Thoracic aorta (tissue), 2 donors: ENCODE data around the gene ARRDC2. TPM values are rescaled to one million over a fixed set of nuclear protein-coding genes. Genes with fewer than 3 reads are reported as not detected.

ENCODE experiments used
- ATAC-seq: fragments of 150-250 bp; one replicate; pipeline ENCODE4 v1.8.0; 2017; ENCODE audit warnings: low read depth; ENCODE audit not compliant: insufficient number of reproducible peaks, low FRiP score
- DNase-seq: peaks from one replicate; pipeline ENCODE4 v3.0.0-alpha.2; 2020; ENCODE audit warnings: low spot score
- H3K27ac ChIP-seq, 2 donors: fragments of 200-600 bp; sonication (generic); 1 replicate in 1 of 2; 2 replicates in 1 of 2; pipeline ENCODE4 v1.5.1; 2016; ENCODE audit warnings: mild to moderate bottlenecking in 2 of 2, moderate library complexity in 2 of 2
- H3K27me3 ChIP-seq: fragments of 200-600 bp; sonication (generic); replicated peaks from 2 replicates; pipeline ENCODE4 v1.6.0; 2016; ENCODE audit warnings: mild to moderate bottlenecking; ENCODE audit not compliant: insufficient read depth
- H3K36me3 ChIP-seq: fragments of 200-600 bp; sonication (generic); one replicate; pipeline ENCODE4 v1.5.1; 2016
- H3K4me1 ChIP-seq, 2 donors: fragments of 200-600 bp; sonication (generic); 1 replicate in 1 of 2; 2 replicates in 1 of 2; pipeline versions ENCODE4 v1.5.1 to v1.6.0; 2016; ENCODE audit warnings: low read depth in 2 of 2, mild to moderate bottlenecking in 1 of 2; ENCODE audit not compliant: control insufficient read depth in 1 of 2
- H3K4me3 ChIP-seq: fragments of 200-600 bp; sonication (generic); 2 replicates; pipeline ENCODE4 v1.5.1; 2016; ENCODE audit warnings: mild to moderate bottlenecking
- H3K9me3 ChIP-seq: fragments of 200-600 bp; sonication (generic); 2 replicates; pipeline ENCODE4 v1.5.1; 2016
- total RNA-seq, 2 donors: library from RNA; depleted of rRNA; stranded (reverse); fragments of >200 nt; gene quantifications; one replicate each; pipeline versions ENCODE4 v1.1.0 to v1.2.3, GENCODE V29; 2016
- TF ChIP-seq, protein P1 (sequence below): fragments of 200-600 bp; sonication (generic); IDR thresholded peaks from one replicate; pipeline ENCODE4 v1.5.1; 2019; ENCODE audit warnings: antibody characterized with exemption

Gene ARRDC2
- total RNA-seq, 2 donors from 2014 or later: 114 to 151 TPM

DNA sequence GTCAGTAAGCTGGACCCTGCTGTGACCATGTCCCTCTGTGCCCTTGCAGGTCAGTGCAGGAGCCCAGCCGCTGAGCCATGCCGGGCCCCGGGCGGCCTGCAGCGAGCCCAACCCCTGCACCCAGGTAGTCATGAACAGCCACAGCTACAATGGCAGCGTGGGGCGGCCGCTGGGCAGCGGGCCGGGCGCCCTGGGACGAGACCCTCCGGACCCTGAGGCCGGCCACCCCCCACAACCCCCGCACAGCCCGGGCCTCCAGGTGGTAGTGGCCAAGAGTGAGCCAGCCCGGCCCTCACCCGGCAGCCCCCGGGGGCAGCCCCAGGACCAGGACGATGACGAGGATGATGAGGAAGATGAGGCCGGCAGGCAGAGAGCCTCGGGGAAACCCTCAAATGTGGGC lies 34.2 kb upstream of the ARRDC2 start:
- ATAC-seq: no peak
- TF ChIP-seq, protein P1, sequence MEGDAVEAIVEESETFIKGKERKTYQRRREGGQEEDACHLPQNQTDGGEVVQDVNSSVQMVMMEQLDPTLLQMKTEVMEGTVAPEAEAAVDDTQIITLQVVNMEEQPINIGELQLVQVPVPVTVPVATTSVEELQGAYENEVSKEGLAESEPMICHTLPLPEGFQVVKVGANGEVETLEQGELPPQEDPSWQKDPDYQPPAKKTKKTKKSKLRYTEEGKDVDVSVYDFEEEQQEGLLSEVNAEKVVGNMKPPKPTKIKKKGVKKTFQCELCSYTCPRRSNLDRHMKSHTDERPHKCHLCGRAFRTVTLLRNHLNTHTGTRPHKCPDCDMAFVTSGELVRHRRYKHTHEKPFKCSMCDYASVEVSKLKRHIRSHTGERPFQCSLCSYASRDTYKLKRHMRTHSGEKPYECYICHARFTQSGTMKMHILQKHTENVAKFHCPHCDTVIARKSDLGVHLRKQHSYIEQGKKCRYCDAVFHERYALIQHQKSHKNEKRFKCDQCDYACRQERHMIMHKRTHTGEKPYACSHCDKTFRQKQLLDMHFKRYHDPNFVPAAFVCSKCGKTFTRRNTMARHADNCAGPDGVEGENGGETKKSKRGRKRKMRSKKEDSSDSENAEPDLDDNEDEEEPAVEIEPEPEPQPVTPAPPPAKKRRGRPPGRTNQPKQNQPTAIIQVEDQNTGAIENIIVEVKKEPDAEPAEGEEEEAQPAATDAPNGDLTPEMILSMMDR: no peak
- H3K27ac ChIP-seq: no peak overlapping the region

DNA sequence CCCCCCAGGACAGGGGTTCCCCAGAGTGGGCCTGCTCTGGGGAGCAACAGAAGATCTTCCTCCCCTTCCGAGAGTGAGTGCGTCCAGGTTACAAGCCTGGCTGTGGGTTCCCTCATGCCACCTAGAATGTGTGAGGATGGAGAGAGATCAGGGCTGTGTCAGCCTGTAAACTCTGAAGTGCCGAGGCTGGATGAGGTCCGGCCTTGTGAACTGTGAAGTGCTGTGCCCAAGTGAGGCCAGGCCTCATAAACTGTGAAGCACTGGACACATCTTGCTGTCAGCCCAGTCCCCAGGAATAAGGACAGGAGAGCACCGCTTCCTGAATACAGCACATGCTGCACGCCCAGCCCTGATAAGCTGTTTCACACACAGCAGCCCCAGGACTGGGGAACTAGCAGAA lies 33.4 kb upstream of the ARRDC2 start:
- Histone ChIP-seq H3K27ac (no peak overlapping the region), H3K9me3 (no peaks in the 10 kb centered on the region), H3K27me3 (no peaks in the 10 kb centered on the region), H3K36me3 (no peaks in the 10 kb centered on the region), H3K4me3 (no peak overlapping the region), H3K4me1 (no peaks in the 10 kb centered on the region)
- no peak for ATAC-seq
- no peak for DNase-seq
- TF ChIP-seq, protein P1: no peak

More for the DNA sequence above, 34.2 kb upstream of the ARRDC2 start:
- H3K4me1 ChIP-seq: no peaks in the 10 kb centered on the region
- H3K36me3 ChIP-seq: no peaks in the 10 kb centered on the region
- DNase-seq: no peak
- H3K9me3 ChIP-seq: no peaks in the 10 kb centered on the region
- H3K27me3 ChIP-seq: no peaks in the 10 kb centered on the region
- H3K4me3 ChIP-seq: no peak overlapping the region

DNA sequence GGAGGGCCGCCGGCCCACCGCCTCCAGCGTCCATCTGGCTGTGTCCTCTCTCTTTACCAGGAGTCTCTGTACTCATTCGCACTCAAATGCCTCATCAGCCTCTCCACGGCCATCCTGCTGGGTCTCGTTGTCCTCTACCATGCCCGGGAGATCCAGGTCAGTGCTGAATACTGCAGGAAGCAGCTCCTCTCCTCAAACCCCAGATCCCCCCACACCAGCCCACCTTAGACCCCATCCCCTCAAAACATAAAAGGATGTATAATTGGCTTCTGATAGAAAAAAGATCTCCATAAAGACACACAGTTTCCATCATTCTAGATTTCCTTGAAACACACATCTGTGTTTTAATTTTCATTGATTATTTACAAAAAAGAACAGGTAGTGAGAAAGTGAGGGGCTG lies 32.9 kb upstream of the ARRDC2 start:
- Histone ChIP-seq H3K27me3 (no peaks in the 10 kb centered on the region), H3K36me3 (no peaks in the 10 kb centered on the region), H3K4me1 (no peaks in the 10 kb centered on the region), H3K4me3 (no peak overlapping the region), H3K27ac (no peak overlapping the region), H3K9me3 (no peaks in the 10 kb centered on the region)
- ATAC-seq (no peak), DNase-seq (no peak)
- TF ChIP-seq, protein P1: no peak

DNA sequence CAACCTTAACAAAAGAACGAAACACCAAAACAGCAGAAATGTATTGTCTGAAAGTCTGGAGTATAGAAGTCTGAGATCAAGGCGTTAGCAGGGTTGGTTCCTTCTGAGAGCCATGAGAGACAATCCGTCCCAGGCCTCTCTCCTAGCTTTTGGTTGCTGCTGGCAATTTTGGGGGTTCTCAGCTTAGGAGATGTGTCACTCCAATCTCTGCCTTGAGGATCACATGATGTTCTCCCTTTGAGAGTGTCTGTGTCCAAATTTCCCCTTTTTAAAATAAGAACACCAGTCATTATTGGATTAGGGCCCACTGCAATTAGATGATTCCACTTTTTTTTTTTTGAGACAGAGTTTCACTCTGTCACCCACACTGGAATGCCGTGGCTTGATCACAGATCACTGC lies 30.9 kb upstream of the ARRDC2 start:
- no peaks in the 10 kb centered on the region for H3K27me3 ChIP-seq
- H3K27ac ChIP-seq: no peak overlapping the region
- no peaks in the 10 kb centered on the region for H3K9me3 ChIP-seq
- H3K4me3 ChIP-seq: no peak overlapping the region
- TF ChIP-seq, protein P1: no peak
- DNase-seq (no peak), ATAC-seq (no peak)
- H3K36me3 ChIP-seq: no peaks in the 10 kb centered on the region
- H3K4me1 ChIP-seq: no peaks in the 10 kb centered on the region

DNA sequence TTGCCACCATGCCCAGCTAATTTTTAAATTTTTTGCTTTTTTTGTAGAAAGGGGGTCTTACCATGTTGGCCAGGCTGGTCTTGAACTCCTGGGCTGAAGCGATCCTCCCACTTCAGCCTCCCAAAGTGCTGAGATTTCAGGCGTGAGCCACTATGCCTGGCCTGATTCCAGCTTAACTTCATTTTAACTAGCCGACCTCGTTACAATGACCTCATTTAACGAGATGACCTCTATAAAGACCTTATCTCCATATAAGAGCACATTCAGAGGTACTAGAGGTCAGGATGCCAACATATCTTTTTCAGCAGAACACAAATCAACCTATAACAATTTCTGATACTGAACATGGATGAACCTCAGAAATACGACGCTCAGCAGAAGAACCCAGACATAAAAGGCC lies 30.5 kb upstream of the ARRDC2 start:
- Histone ChIP-seq H3K4me3 (no peak overlapping the region), H3K27me3 (no peaks in the 10 kb centered on the region), H3K4me1 (no peaks in the 10 kb centered on the region), H3K27ac (no peak overlapping the region), H3K36me3 (no peaks in the 10 kb centered on the region), H3K9me3 (no peaks in the 10 kb centered on the region)
- DNase-seq (no peak), ATAC-seq (no peak)
- TF ChIP-seq, protein P1: no peak
